D721Med (cell line): ENCODE results near the gene SRD5A3.

Source experiments
- DNase-seq: peaks from one replicate; pipeline ENCODE4 v3.0.0; 2011; ENCODE audit warnings: low spot score; ENCODE audit not compliant: insufficient read length
- FAIRE-seq: peaks from 2 replicates; lab custom pipeline; 2011; peaks lifted over from hg19 to GRCh38; lab: Jason Lieb, UNC
- TF ChIP-seq, protein P1 (sequence below): IDR thresholded peaks from 2 replicates; pipeline ENCODE4 v1.5.1; 2012; ENCODE audit warnings: mild to moderate bottlenecking, control low read depth; ENCODE audit not compliant: insufficient read depth; ENCODE audit errors: missing control alignments

The SRD5A3 gene

DNA sequence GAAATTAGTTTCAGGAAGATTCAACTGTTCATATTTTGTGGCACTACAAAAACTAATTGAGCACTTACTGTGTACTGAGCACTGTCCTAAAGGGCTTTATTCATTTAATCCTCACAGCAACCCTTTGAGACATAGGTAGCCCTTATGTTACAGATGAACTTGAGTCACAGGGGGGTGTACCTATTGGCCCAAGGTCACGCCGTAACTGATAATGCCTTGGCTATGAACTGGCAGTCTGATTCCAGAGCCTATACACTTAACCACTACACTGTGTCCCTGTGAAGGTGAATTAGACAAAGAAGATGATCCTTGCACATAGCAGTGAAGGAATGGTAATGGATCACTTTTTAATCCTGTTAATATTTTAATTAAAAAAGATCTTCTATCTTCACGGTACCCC lies 61.7 kb downstream of the SRD5A3 start:
- TF ChIP-seq, protein P1, sequence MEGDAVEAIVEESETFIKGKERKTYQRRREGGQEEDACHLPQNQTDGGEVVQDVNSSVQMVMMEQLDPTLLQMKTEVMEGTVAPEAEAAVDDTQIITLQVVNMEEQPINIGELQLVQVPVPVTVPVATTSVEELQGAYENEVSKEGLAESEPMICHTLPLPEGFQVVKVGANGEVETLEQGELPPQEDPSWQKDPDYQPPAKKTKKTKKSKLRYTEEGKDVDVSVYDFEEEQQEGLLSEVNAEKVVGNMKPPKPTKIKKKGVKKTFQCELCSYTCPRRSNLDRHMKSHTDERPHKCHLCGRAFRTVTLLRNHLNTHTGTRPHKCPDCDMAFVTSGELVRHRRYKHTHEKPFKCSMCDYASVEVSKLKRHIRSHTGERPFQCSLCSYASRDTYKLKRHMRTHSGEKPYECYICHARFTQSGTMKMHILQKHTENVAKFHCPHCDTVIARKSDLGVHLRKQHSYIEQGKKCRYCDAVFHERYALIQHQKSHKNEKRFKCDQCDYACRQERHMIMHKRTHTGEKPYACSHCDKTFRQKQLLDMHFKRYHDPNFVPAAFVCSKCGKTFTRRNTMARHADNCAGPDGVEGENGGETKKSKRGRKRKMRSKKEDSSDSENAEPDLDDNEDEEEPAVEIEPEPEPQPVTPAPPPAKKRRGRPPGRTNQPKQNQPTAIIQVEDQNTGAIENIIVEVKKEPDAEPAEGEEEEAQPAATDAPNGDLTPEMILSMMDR = no peak
- DNase-seq = no peak
- no peak for FAIRE-seq

DNA sequence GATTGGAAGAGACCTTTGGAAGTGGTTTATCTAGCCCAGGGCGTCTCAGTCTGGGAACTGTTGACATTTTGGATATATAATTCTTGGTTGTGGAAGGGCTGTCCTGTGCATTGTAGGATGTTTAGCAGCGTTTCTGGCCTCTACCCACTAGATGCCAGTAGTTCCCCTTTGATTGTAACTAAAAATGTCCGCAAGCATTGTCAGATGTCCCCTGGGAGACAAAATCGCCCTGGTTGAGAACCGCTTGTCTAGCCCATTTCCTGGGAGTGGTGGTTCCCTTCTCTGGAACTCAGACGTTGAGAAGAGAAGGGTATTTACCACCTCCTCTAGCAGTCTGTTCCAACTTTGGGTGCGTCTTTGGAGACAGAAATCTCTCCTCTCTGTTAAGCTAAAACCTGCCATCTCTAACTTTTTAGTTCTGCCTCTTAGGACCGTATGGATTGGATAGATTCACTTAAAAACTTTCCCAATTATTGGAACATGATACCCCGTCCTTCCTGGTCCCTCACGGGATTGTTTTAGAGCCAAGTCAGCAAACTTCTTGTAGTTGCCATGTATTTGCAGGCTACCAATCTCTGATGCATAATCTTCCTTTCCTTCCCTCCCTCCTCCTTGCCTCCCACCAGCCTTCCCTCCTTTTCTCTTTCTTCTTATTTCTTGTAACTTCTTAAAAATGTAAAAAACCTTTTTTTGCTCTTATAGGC lies 63.6 kb downstream of the SRD5A3 start:
- DNase-seq = no peak
- no peak for FAIRE-seq
- TF ChIP-seq, protein P1 = peak; percentile 62

- TF ChIP-seq, protein P1 = no peak
- FAIRE-seq (no peak), DNase-seq (no peak)
These were observed 64.4 kb downstream of the SRD5A3 start for GRCh38 chr4:55410431-55410830.

DNA sequence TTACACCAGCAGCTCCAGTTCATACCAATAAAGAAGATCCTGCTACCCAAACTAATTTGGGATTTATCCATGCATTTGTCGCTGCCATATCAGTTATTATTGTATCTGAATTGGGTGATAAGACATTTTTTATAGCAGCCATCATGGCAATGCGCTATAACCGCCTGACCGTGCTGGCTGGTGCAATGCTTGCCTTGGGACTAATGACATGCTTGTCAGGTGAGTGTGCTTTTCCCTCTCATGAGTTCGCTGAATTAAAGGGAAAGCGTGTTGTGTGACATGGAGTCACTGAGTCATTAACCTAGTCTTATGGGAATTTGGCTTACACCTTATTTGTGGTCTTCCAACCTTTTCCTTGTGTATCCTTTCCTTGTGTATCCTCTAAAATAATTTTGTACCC lies 65.6 kb downstream of the SRD5A3 start:
- no peak for DNase-seq
- FAIRE-seq = no peak

GRCh38 chr4:55416176-55416575 lies 70.1 kb downstream of the SRD5A3 start:
- no peak for FAIRE-seq
- no peak for DNase-seq
- TF ChIP-seq, protein P1 = no peak

More for the DNA sequence above, 65.6 kb downstream of the SRD5A3 start:
- TF ChIP-seq, protein P1 = no peak
